HG03354 (cell line): ENCODE results near the gene PCDHB14.
"Not testable (repeated sequence)": the region's sequence is repeated elsewhere in the genome, so short reads cannot be mapped to it uniquely, and the experiment has no call there.

Source experiments
- ATAC-seq: cut with Tn5 transposase; IDR thresholded peaks from one replicate; pipeline ENCODE4 v1.9.1; 2021; ENCODE audit warnings: mild to moderate bottlenecking; ENCODE audit not compliant: unreplicated experiment, poor library complexity, severe bottlenecking

PCDHB14 gene

DNA sequence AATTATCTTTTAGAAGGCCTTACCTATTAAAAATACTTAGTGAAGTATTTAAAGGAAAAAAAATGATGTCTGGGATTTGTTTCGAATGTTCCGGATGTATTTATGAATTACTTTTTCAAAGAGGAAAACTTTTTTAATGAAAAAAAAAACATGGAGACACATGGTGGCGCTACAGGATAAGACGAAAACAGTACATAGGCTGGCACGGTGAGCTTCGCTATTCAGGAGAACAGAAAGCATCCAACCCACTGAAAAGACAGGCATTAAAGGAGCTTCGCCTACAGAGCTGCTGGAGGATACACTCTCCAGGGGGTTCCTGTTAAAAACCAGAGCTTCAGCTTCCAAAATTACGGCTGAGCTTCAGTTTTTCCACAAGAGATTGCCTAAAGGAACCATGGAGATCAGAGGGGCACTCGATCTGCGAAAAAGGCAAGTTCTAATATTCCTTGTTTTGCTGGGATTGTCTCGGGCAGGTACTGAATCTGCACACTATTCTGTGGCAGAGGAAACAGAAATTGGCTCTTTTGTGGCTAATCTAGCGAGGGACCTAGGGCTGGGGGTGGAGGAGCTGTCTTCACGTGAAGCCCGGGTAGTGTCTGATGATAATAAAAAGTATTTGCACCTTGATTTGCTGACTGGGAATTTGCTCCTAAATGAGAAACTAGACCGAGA, at the start of gene PCDHB14:
Gene PCDHB14 (plus strand): TSS at position 232 of the 672 bp plus-strand sequence. CDS start 163 bp downstream, at position 395.
- ATAC-seq: no peak

DNA sequence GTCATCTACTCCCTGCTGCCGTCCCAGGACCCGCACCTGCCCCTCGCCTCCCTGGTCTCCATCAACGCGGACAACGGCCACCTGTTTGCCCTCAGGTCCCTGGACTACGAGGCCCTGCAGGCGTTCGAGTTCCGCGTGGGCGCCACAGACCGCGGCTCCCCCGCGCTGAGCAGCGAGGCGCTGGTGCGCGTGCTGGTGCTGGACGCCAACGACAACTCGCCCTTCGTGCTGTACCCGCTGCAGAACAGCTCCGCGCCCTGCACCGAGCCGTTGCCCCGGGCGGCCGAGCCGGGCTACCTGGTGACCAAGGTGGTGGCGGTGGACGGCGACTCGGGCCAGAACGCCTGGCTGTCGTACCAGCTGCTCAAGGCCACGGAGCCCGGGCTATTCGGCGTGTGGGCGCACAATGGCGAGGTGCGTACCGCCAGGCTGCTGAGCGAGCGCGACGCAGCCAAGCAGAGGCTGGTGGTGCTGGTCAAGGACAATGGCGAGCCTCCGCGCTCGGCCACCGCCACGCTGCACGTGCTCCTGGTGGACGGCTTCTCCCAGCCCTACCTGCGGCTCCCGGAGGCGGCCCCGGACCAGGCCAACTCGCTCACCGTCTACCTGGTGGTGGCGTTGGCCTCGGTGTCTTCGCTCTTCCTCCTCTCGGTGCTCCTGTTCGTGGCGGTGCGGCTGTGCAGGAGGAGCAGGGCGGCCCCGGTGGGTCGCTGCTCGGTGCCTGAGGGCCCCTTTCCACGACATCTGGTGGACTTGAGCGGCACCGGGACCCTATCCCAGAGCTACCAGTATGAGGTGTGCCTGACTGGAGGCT, 48.6 kb upstream of the PCDHB14 start:
- not testable (repeated sequence) for ATAC-seq

DNA sequence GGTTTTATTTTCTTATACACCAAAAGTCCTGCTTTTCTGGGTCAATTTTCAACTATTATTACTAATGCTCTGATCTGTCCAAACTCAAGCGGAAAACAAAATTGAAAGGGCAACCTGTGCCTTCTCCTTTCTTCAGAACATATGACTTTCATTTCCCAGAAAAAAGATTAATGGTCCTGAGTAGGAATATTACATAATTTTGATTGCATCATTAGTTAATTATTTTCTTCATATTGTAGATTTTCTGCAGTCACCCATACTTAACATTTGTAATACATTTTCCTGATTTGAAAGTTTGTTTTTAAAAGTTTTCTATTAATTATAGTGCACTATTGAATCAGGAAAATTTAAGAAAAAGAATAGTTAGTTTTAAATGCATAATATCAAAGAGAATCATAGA, 47.2 kb upstream of the PCDHB14 start:
- ATAC-seq: no peak

DNA sequence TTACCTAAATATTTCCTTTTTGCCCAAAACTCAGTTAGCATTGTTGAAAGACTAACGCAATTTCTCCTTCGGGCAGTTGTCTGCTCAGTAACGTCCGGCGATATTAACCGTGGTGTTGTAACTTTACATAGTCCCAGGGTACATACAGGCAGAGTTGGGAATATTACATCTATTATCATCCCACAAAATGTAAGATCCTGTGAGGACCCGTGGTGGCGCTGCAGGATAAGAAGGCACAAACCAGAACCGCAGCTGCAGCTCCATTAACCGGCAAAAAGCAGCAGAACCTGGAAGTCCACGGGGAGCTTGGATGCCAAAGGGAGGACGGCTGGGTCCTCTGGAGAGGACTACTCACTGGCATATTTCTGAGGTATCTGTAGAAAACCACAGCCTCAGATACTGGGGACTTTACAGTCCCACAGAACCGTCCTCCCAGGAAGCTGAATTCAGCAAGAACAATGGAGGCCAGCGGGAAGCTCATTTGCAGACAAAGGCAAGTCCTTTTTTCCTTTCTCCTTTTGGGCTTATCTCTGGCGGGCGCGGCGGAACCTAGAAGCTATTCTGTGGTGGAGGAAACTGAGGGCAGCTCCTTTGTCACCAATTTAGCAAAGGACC, 45.5 kb upstream of the PCDHB14 start, which contains the start of gene PCDHB8:
Gene PCDHB8 (plus strand): TSS at position 214 of the 615 bp plus-strand sequence. CDS start 245 bp downstream, at position 459.
- ATAC-seq: not testable (repeated sequence)

GRCh38 chr5:141179371-141179770, 43.8 kb upstream of the PCDHB14 start:
- ATAC-seq: not testable (repeated sequence)

- ATAC-seq: not testable (repeated sequence)
Measured at GRCh38 chr5:141179876-141180275, 43.3 kb upstream of the PCDHB14 start.

GRCh38 chr5:141180313-141180712, 42.8 kb upstream of the PCDHB14 start:
- no peak for ATAC-seq

GRCh38 chr5:141182248-141182647, 40.9 kb upstream of the PCDHB14 start, which contains the start of gene PCDHB16:
Gene PCDHB16, plus strand, starts transcription at chr5:141182387. Its CDS starts 173 bp downstream, at chr5:141182560.
- no peak for ATAC-seq

DNA sequence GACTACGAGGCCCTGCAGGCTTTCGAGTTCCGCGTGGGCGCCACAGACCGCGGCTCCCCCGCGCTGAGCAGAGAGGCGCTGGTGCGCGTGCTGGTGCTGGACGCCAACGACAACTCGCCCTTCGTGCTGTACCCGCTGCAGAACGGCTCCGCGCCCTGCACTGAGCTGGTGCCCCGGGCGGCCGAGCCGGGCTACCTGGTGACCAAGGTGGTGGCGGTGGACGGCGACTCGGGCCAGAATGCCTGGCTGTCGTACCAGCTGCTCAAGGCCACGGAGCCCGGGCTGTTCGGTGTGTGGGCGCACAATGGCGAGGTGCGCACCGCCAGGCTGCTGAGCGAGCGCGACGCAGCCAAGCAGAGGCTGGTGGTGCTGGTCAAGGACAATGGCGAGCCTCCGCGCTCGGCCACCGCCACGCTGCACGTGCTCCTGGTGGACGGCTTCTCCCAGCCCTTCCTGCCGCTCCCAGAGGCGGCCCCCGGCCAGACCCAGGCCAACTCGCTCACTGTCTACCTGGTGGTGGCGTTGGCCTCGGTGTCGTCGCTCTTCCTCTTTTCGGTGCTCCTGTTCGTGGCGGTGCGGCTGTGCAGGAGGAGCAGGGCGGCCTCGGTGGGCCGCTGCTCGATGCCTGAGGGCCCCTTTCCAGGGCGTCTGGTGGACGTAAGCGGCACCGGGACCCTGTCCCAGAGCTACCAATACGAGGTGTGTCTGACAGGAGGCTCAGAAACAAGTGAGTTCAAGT, 38.9 kb upstream of the PCDHB14 start:
- ATAC-seq: not testable (repeated sequence)

- ATAC-seq: no peak
Measured at GRCh38 chr5:141186897-141187512, 36.1 kb upstream of the PCDHB14 start, which contains the start of gene PCDHB9. Gene PCDHB9, plus strand, starts transcription at chr5:141187161. Its CDS starts 158 bp downstream, at chr5:141187319.

- not testable (repeated sequence) for ATAC-seq
Measured at GRCh38 chr5:141188682-141189081, 34.5 kb upstream of the PCDHB14 start.

- not testable (repeated sequence) for ATAC-seq
Measured at GRCh38 chr5:141189131-141189530, 34.0 kb upstream of the PCDHB14 start.

- no peak for ATAC-seq
Measured at GRCh38 chr5:141192110-141192725, 30.9 kb upstream of the PCDHB14 start, which contains the start of gene PCDHB10. Gene PCDHB10, plus strand, starts transcription at chr5:141192353. Its CDS starts 200 bp downstream, at chr5:141192553.

DNA sequence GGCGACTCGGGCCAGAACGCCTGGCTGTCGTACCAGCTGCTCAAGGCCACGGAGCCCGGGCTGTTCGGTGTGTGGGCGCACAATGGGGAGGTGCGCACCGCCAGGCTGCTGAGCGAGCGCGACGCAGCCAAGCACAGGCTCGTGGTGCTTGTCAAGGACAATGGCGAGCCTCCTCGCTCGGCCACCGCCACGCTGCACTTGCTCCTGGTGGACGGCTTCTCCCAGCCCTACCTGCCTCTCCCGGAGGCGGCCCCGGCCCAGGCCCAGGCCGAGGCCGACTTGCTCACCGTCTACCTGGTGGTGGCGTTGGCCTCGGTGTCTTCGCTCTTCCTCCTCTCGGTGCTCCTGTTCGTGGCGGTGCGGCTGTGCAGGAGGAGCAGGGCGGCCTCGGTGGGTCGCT, 28.8 kb upstream of the PCDHB14 start:
- ATAC-seq: not testable (repeated sequence)

DNA sequence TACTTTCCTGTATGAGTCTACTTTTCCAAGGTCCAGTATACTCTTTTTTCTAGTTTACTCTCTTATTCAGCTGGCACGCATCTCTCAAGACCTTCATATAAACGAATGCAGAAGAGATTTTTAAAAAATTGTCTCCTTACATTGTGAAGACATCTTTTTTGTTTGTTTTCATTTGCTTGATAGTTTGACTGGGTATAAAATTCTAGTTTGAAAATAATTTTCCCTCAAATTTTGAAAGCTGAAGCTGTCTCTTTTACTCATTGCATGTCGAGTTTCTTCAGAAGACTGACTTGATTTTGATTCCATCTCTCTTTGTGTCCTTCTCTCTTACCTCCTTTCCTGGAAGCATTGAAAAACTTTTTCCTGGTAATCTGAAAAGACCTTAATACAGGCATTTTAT, 26.8 kb upstream of the PCDHB14 start:
- no peak for ATAC-seq

GRCh38 chr5:141199359-141200235, 23.5 kb upstream of the PCDHB14 start, which contains the start of gene PCDHB11:
Gene PCDHB11, plus strand, starts transcription at chr5:141199627. Its CDS starts 148 bp downstream, at chr5:141199775.
- no peak for ATAC-seq

- ATAC-seq: not testable (repeated sequence)
Measured at GRCh38 chr5:141201126-141201525, 22.0 kb upstream of the PCDHB14 start.
